ENCODE results near the gene MAGEF1.

Gene MAGEF1

DNA sequence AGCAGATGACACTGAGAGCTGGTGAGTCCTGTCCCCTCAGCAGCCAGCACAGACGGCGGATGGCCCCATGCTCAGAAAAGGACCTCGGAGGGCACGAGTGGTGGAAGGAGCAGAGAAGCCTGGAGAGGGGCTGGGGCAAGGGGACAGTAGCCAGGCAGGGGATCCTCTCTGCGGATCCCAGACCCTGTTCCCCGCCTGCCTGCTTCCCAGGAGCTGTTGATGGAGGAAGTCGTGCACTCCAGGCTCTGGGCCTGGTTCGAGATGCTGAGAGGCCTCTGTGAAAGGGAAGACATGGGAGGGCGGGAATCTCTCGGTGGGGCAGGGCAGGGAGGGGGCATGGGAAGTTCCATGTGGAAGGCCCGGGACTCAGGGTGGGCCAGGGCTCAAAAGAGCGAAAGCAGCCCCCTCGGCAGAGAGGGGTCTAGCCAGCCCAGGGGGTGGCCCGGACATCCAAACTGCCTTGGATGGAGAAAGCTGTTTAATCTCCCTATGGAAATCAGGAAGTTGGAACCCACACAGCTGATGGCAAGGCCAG is 47.9 kb upstream of the MAGEF1 start:
- no peak for DNase-seq (ENCODE audit: low spot score)
- no peak overlapping the region for H3K4me3 ChIP-seq (ENCODE audit: low read length in 2 of 2)
- H3K79me1 ChIP-seq (ENCODE audit: low read depth, low read length) = no peaks in the 10 kb centered on the region

DNA sequence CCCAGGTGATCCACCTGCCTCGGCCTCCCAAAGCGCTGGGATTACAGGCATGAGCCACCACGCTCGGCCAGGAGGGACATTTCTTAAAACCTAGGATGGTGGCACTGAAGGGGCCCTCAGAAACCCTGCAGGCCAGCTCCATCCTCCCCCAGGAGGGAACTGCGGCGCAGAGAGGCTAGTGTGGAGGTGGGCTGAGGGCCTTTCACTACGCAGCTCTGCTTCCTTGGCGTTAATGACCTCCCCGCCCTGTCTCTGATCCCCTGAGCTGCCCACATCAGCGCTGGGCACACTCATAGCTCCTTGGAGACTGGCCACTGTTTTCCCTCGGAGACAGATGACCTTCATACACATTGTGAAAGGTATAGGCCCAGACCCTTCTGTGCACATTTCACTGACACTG is 46.2 kb upstream of the MAGEF1 start:
- no CpG with 5 or more reads among the region's 11 CpGs for WGBS, 2 donors (ENCODE audit: extremely low coverage in 2 of 2, insufficient read length in 2 of 2, insufficient replicate concordance in 1 of 2)

More for the DNA sequence above, 47.9 kb upstream of the MAGEF1 start:
- H3K23ac ChIP-seq (ENCODE audit: low read depth, low read length, poor library complexity) = no peak overlapping the region
- H3K14ac ChIP-seq (ENCODE audit: low read length) = no peak overlapping the region
- H3K27me3 ChIP-seq (ENCODE audit: control insufficient read depth in 3 of 3, insufficient read depth in 3 of 3, low read depth in 1 of 3, low read length in 3 of 3) = peaks cover 0 to 34% (median 0%) of the 10 kb centered on the region in 3 experiments
- no peaks in the 10 kb centered on the region for H3K9me3 ChIP-seq (replicated peaks in 1 of 2; ENCODE audit: control insufficient read depth in 2 of 2, insufficient read depth in 1 of 2, low read depth in 1 of 2, low read length in 2 of 2)
- H3K4me2 ChIP-seq (ENCODE audit: insufficient read depth, low read length, poor library complexity, severe bottlenecking) = no peak overlapping the region
- H3K18ac ChIP-seq (ENCODE audit: low read length) = peak overlapping the region; percentile 77
- H2BK15ac ChIP-seq (ENCODE audit: low read length) = peak overlapping the region; percentile 59
- H2BK5ac ChIP-seq (ENCODE audit: low read length) = no peak overlapping the region
- H2AK5ac ChIP-seq (ENCODE audit: low read depth, low read length) = peak overlapping the region; percentile 50
- H3K9ac ChIP-seq (ENCODE audit: low read depth, low read length, poor library complexity) = no peak overlapping the region
- no peaks in the 10 kb centered on the region for H3K36me3 ChIP-seq (replicated peaks in 1 of 2; ENCODE audit: control insufficient read depth in 2 of 2, insufficient read depth in 2 of 2, low read length in 2 of 2)
- H2BK120ac ChIP-seq (ENCODE audit: low read depth, low read length) = no peak overlapping the region
- no CpG with 5 or more reads among the region's 14 CpGs for WGBS, 2 donors (ENCODE audit: extremely low coverage in 2 of 2, insufficient read length in 2 of 2, insufficient replicate concordance in 1 of 2)
- H3K4ac ChIP-seq (ENCODE audit: low read length) = no peak overlapping the region
- no peak overlapping the region for H4K91ac ChIP-seq (ENCODE audit: low read depth, low read length, poor library complexity)
- peaks cover 6 to 13% of the 10 kb centered on the region in 2 donors for H3K4me1 ChIP-seq (ENCODE audit: control insufficient read depth in 2 of 2, insufficient read depth in 1 of 2, low read depth in 1 of 2, low read length in 2 of 2)
- H4K8ac ChIP-seq (ENCODE audit: low read depth, low read length) = no peak overlapping the region
- no peak overlapping the region for H3K27ac ChIP-seq (replicated peaks; ENCODE audit: low read length)
- peak overlapping the region; percentile 17 for H2AFZ ChIP-seq (ENCODE audit: low read length)
- peak overlapping the region; percentile 75 for H2BK12ac ChIP-seq (ENCODE audit: low read length)

DNA sequence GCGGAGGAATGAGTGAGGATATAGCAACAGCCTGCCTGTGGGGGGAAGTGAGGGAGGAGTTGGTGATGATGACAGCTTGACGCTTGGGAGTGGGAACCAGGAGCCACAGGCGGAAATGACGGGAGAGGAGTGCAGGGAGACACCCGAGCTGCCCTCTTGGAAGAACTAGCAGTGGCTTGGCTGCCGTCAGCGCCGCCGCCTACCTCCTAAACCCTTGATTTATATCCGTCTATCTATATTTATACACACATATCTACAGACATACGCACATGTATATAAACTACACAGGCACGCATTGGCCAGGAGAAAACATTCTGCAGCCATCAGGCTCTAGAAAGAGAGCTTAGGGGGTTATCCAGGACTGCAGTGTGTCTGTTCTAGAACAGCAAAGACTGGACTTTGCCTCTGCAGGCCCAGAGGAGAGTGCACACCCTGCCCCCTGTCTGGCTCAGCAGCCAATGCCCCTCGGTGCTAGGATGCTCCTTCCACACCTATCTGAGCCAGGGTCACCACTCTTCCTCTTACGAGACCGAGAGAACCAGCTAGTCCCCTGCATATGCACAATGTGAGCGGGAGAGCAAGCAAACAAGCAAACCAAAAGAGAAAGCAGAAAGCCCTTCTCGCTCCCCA is 45.3 kb upstream of the MAGEF1 start:
- H4K91ac ChIP-seq (ENCODE audit: low read depth, low read length, poor library complexity) = no peak overlapping the region
- peak overlapping the region; percentile 65 for H2AFZ ChIP-seq (ENCODE audit: low read length)
- H3K79me1 ChIP-seq (ENCODE audit: low read depth, low read length) = no peaks in the 10 kb centered on the region
- no peak overlapping the region for H2BK120ac ChIP-seq (ENCODE audit: low read depth, low read length)
- H3K4me1 ChIP-seq (ENCODE audit: control insufficient read depth in 2 of 2, insufficient read depth in 1 of 2, low read depth in 1 of 2, low read length in 2 of 2) = peaks cover 9 to 13% of the 10 kb centered on the region in 2 donors
- no peak overlapping the region for H2BK5ac ChIP-seq (ENCODE audit: low read length)
- no CpG with 5 or more reads among the region's 17 CpGs for WGBS, 2 donors (ENCODE audit: extremely low coverage in 2 of 2, insufficient read length in 2 of 2, insufficient replicate concordance in 1 of 2)
- no peak overlapping the region for H3K4ac ChIP-seq (ENCODE audit: low read length)
- peak overlapping the region; percentile 57 for H2AK5ac ChIP-seq (ENCODE audit: low read depth, low read length)
- H3K36me3 ChIP-seq (replicated peaks in 1 of 2; ENCODE audit: control insufficient read depth in 2 of 2, insufficient read depth in 2 of 2, low read length in 2 of 2) = no peaks in the 10 kb centered on the region
- no peaks in the 10 kb centered on the region for H3K9me3 ChIP-seq (replicated peaks in 1 of 2; ENCODE audit: control insufficient read depth in 2 of 2, insufficient read depth in 1 of 2, low read depth in 1 of 2, low read length in 2 of 2)
- H2BK12ac ChIP-seq (ENCODE audit: low read length) = no peak overlapping the region
- H3K14ac ChIP-seq (ENCODE audit: low read length) = no peak overlapping the region
- H3K4me2 ChIP-seq (ENCODE audit: insufficient read depth, low read length, poor library complexity, severe bottlenecking) = no peak overlapping the region
- no peak overlapping the region for H2BK15ac ChIP-seq (ENCODE audit: low read length)
- DNase-seq (ENCODE audit: low spot score) = no peak
- H3K4me3 ChIP-seq (ENCODE audit: low read length in 2 of 2) = no peak overlapping the region
- no peak overlapping the region for H3K9ac ChIP-seq (ENCODE audit: low read depth, low read length, poor library complexity)
- peaks cover 0 to 19% (median 0%) of the 10 kb centered on the region in 3 experiments for H3K27me3 ChIP-seq (ENCODE audit: control insufficient read depth in 3 of 3, insufficient read depth in 3 of 3, low read depth in 1 of 3, low read length in 3 of 3)
- H3K27ac ChIP-seq (replicated peaks; ENCODE audit: low read length) = no peak overlapping the region
- peak overlapping the region; percentile 13 for H3K18ac ChIP-seq (ENCODE audit: low read length)
- H3K23ac ChIP-seq (ENCODE audit: low read depth, low read length, poor library complexity) = no peak overlapping the region
- H4K8ac ChIP-seq (ENCODE audit: low read depth, low read length) = no peak overlapping the region

More for the DNA sequence above, 46.2 kb upstream of the MAGEF1 start:
- Histone ChIP-seq H4K8ac (ENCODE audit: low read depth, low read length) (no peak overlapping the region), H4K91ac (ENCODE audit: low read depth, low read length, poor library complexity) (no peak overlapping the region), H3K4me3 (ENCODE audit: low read length in 2 of 2) (no peak overlapping the region), H2BK120ac (ENCODE audit: low read depth, low read length) (no peak overlapping the region), H3K14ac (ENCODE audit: low read length) (peak overlapping the region; percentile 56), H3K36me3 (replicated peaks in 1 of 2; ENCODE audit: control insufficient read depth in 2 of 2, insufficient read depth in 2 of 2, low read length in 2 of 2) (no peaks in the 10 kb centered on the region), H3K23ac (ENCODE audit: low read depth, low read length, poor library complexity) (peak overlapping the region; percentile 31), H2BK5ac (ENCODE audit: low read length) (no peak overlapping the region), H3K18ac (ENCODE audit: low read length) (peak overlapping the region; percentile 27), H3K4me2 (ENCODE audit: insufficient read depth, low read length, poor library complexity, severe bottlenecking) (no peak overlapping the region), H3K9me3 (replicated peaks in 1 of 2; ENCODE audit: control insufficient read depth in 2 of 2, insufficient read depth in 1 of 2, low read depth in 1 of 2, low read length in 2 of 2) (no peaks in the 10 kb centered on the region), H2BK12ac (ENCODE audit: low read length) (no peak overlapping the region), H2AK5ac (ENCODE audit: low read depth, low read length) (peak overlapping the region; percentile 81), H2AFZ (ENCODE audit: low read length) (no peak overlapping the region), H3K79me1 (ENCODE audit: low read depth, low read length) (no peaks in the 10 kb centered on the region), H3K9ac (ENCODE audit: low read depth, low read length, poor library complexity) (no peak overlapping the region), H3K27me3 (ENCODE audit: control insufficient read depth in 3 of 3, insufficient read depth in 3 of 3, low read depth in 1 of 3, low read length in 3 of 3) (peaks cover 0 to 25% (median 0%) of the 10 kb centered on the region in 3 experiments), H3K27ac (replicated peaks; ENCODE audit: low read length) (no peak overlapping the region), H2BK15ac (ENCODE audit: low read length) (peak overlapping the region; percentile 37), H3K4ac (ENCODE audit: low read length) (peak overlapping the region; percentile 76), H3K4me1 (ENCODE audit: control insufficient read depth in 2 of 2, insufficient read depth in 1 of 2, low read depth in 1 of 2, low read length in 2 of 2) (peaks cover 6 to 13% of the 10 kb centered on the region in 2 donors)
- DNase-seq (ENCODE audit: low spot score) = no peak

DNA sequence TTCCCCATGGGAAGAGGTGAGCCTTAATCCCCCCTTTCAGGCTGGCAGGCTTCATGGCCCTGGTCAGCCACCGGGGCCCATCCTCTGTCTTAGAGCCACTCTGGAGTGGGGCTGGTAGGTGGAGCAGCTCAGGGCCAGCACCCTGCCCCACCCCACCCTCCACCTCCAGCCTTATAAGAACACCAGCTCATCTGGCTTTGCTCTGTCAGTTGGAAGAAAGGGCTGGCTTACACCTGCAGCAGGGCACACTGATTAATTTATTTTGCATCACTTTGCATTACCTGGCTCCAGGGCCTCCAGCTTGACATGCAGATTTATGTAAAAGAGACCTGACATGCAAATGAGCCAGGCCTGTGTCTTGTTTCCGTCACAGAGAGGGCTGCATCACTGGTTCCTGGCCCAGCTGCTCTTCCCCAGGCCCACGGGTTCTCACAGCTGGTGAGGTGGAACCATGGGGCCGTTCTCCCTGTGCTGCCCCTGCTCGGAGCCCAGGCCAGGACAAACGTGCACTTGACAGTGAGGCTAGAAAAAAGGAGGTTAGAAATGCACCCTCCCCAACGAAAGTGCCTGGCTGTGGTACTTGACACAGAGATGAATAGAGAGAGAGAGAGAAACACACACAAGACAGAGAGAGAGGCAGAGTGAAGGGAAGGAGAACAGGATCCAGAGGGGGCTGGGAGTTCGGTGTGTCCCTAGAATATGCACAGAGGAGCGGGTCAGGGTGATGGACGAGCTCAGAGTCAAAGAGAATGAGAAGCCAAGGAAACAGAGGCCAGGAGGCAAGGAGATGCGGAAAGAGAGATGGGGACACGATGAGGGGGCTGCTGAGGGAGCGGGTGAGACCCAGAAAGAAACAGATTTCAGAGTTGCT is 44.5 kb upstream of the MAGEF1 start:
- WGBS, 2 donors (ENCODE audit: extremely low coverage in 2 of 2, insufficient read length in 2 of 2, insufficient replicate concordance in 1 of 2) = no CpG with 5 or more reads among the region's 13 CpGs
- Histone ChIP-seq H2BK120ac (ENCODE audit: low read depth, low read length) (no peak overlapping the region), H3K4ac (ENCODE audit: low read length) (no peak overlapping the region), H3K9ac (ENCODE audit: low read depth, low read length, poor library complexity) (peak overlapping the region; percentile 9), H3K4me3 (ENCODE audit: low read length in 2 of 2) (no peak overlapping the region), H3K18ac (ENCODE audit: low read length) (peak overlapping the region; percentile 18), H3K23ac (ENCODE audit: low read depth, low read length, poor library complexity) (no peak overlapping the region), H3K27me3 (ENCODE audit: control insufficient read depth in 3 of 3, insufficient read depth in 3 of 3, low read depth in 1 of 3, low read length in 3 of 3) (peaks cover 0 to 12% (median 0%) of the 10 kb centered on the region in 3 experiments), H2AK5ac (ENCODE audit: low read depth, low read length) (no peak overlapping the region), H3K36me3 (replicated peaks in 1 of 2; ENCODE audit: control insufficient read depth in 2 of 2, insufficient read depth in 2 of 2, low read length in 2 of 2) (no peaks in the 10 kb centered on the region), H2BK12ac (ENCODE audit: low read length) (no peak overlapping the region), H3K79me1 (ENCODE audit: low read depth, low read length) (no peaks in the 10 kb centered on the region), H4K8ac (ENCODE audit: low read depth, low read length) (no peak overlapping the region), H3K9me3 (replicated peaks in 1 of 2; ENCODE audit: control insufficient read depth in 2 of 2, insufficient read depth in 1 of 2, low read depth in 1 of 2, low read length in 2 of 2) (no peaks in the 10 kb centered on the region), H4K91ac (ENCODE audit: low read depth, low read length, poor library complexity) (no peak overlapping the region), H3K4me2 (ENCODE audit: insufficient read depth, low read length, poor library complexity, severe bottlenecking) (no peak overlapping the region), H2AFZ (ENCODE audit: low read length) (peak overlapping the region; percentile 65), H3K14ac (ENCODE audit: low read length) (peak overlapping the region; percentile 38), H3K27ac (replicated peaks; ENCODE audit: low read length) (no peak overlapping the region), H2BK15ac (ENCODE audit: low read length) (peak overlapping the region; percentile 46), H2BK5ac (ENCODE audit: low read length) (no peak overlapping the region), H3K4me1 (ENCODE audit: control insufficient read depth in 2 of 2, insufficient read depth in 1 of 2, low read depth in 1 of 2, low read length in 2 of 2) (peaks cover 11 to 13% of the 10 kb centered on the region in 2 donors)
- no peak for DNase-seq (ENCODE audit: low spot score)

All from neuronal stem cell (in vitro differentiated cells).